Liver (tissue), 3 donors: Measurements from ENCODE around the gene APOBEC3C.

Experiments
- CTCF ChIP-seq: fragments of 150-350 bp; IDR thresholded peaks from 2 replicates; pipeline ENCODE4 v1.5.1; 2017; ENCODE audit warnings: improper control_type of control experiment, low read depth, low read length; ENCODE audit not compliant: missing input control
- EGR1 ChIP-seq, 2 donors: IDR thresholded peaks; 2 replicates each; pipeline ENCODE4 v1.6.1; 2016 to 2018; ENCODE audit warnings: antibody characterized with exemption in 2 of 2, low read depth in 2 of 2
- FOXA1 ChIP-seq: IDR thresholded peaks from 2 replicates; pipeline ENCODE4 v1.6.1; 2016; ENCODE audit warnings: antibody characterized with exemption
- GABPA ChIP-seq, 2 donors: IDR thresholded peaks in 1 of 2; conservative IDR thresholded peaks in 1 of 2; 2 replicates each; pipeline ENCODE4 v1.6.1; 2016; ENCODE audit warnings: antibody characterized with exemption in 2 of 2, mild to moderate bottlenecking in 1 of 2, moderate library complexity in 1 of 2
- JUND ChIP-seq, 2 donors: IDR thresholded peaks; 2 replicates each; pipeline ENCODE4 v1.6.1; 2016; ENCODE audit warnings: antibody characterized with exemption in 2 of 2
- REST ChIP-seq: IDR thresholded peaks from 2 replicates; pipeline ENCODE4 v1.6.1; 2016; ENCODE audit warnings: antibody characterized with exemption, mild to moderate bottlenecking
- SP1 ChIP-seq: IDR thresholded peaks from 2 replicates; pipeline ENCODE4 v1.6.1; 2018; ENCODE audit warnings: antibody characterized with exemption, mild to moderate bottlenecking
- TAF1 ChIP-seq: conservative IDR thresholded peaks from 2 replicates; pipeline ENCODE4 v1.6.1; 2016; ENCODE audit warnings: antibody characterized with exemption, mild to moderate bottlenecking
- ZBTB33 ChIP-seq: IDR thresholded peaks from 2 replicates; pipeline ENCODE4 v1.6.1; 2016; ENCODE audit warnings: antibody characterized with exemption
- donor health status: healthy.
- donor health status: healthy.

- TF ChIP-seq CTCF (no peak), GABPA (IDR thresholded peaks at IDR 0.05 in 1 of 2, conservative IDR thresholded peaks at IDR 0.05 in 1 of 2) (no peak), REST (no peak), EGR1 (IDR thresholded peaks at IDR 0.05; ENCODE audit: low read depth in 2 of 2) (no peak), FOXA1 (no peak), TAF1 (no peak), ZBTB33 (no peak), JUND (IDR thresholded peaks at IDR 0.05) (no peak), SP1 (no peak)
Observed at GRCh38 chr22:39024519-39025308, 10.7 kb downstream of the APOBEC3C start.
